Limb (tissue), 2 donors: ENCODE results near the gene AGPAT3.

Source experiments
- DNase-seq, 2 donors: peaks; one replicate each; pipeline ENCODE4 v3.0.0-alpha.2; 2016; ENCODE audit errors: extremely low spot score in 2 of 2

Gene AGPAT3

GRCh38 chr21:43974791-43975468, 109.9 kb downstream of the AGPAT3 start:
- DNase-seq: no peak

- DNase-seq: peak; percentile 52 to 88
Measured at GRCh38 chr21:43975469-43976098, 110.6 kb downstream of the AGPAT3 start.

GRCh38 chr21:43976661-43977060, 111.6 kb downstream of the AGPAT3 start:
- no peak for DNase-seq

- DNase-seq: no peak
Measured at GRCh38 chr21:43978060-43978459, 113.0 kb downstream of the AGPAT3 start.

- no peak for DNase-seq
Measured at GRCh38 chr21:43979654-43980053, 114.6 kb downstream of the AGPAT3 start.

GRCh38 chr21:43981151-43981870, 116.3 kb downstream of the AGPAT3 start:
- DNase-seq: peak in 1 of 2 donors; percentile 31

GRCh38 chr21:43981871-43982210, 116.8 kb downstream of the AGPAT3 start:
- no peak for DNase-seq

- DNase-seq: no peak
Measured at GRCh38 chr21:43982489-43983078, 117.6 kb downstream of the AGPAT3 start.

- no peak for DNase-seq
Measured at GRCh38 chr21:43983390-43983789, 118.4 kb downstream of the AGPAT3 start.

- DNase-seq: no peak
Measured at GRCh38 chr21:43983860-43984420, 118.9 kb downstream of the AGPAT3 start.

- peak in 1 of 2 donors; percentile 27 for DNase-seq
Measured at GRCh38 chr21:43984905-43985689, 120.1 kb downstream of the AGPAT3 start.

GRCh38 chr21:43985690-43986251, 120.7 kb downstream of the AGPAT3 start:
- DNase-seq: peak in 1 of 2 donors; percentile 60

- no peak for DNase-seq
Measured at GRCh38 chr21:43986544-43987451, 121.8 kb downstream of the AGPAT3 start.

GRCh38 chr21:43987509-43987908, 122.5 kb downstream of the AGPAT3 start:
- no peak for DNase-seq

- DNase-seq: no peak
Measured at GRCh38 chr21:43988016-43988415, 123.0 kb downstream of the AGPAT3 start.

- no peak for DNase-seq
Measured at GRCh38 chr21:43988506-43989230, 123.6 kb downstream of the AGPAT3 start.

GRCh38 chr21:43989401-43989800, 124.4 kb downstream of the AGPAT3 start:
- DNase-seq: no peak

- DNase-seq: no peak
Measured at GRCh38 chr21:43991447-43991991, 126.5 kb downstream of the AGPAT3 start.

GRCh38 chr21:43992121-43992520, 127.1 kb downstream of the AGPAT3 start:
- DNase-seq: no peak
